Daoy (cell line): ENCODE results near the gene GDF10. TPM values are rescaled to one million over a fixed set of nuclear protein-coding genes. Genes with fewer than 3 reads are reported as not detected.

ENCODE experiments used
- DNase-seq: peaks from one replicate; pipeline ENCODE4 v3.0.0-alpha.2; 2015; ENCODE audit warnings: low read depth
- total RNA-seq: library from RNA; depleted of rRNA; stranded (reverse); fragments of >200 nt; shearing (Covaris generic); gene quantifications from 2 replicates; pipeline ENCODE4 v1.2.3, GENCODE V29; 2014

The GDF10 gene
- total RNA-seq, 1 experiment from 2014 or later = 0.23 TPM

GRCh38 chr10:47294057-47294456, 5.9 kb upstream of the GDF10 start:
- no peak for DNase-seq

GRCh38 chr10:47294501-47294900, 5.5 kb upstream of the GDF10 start:
- no peak for DNase-seq

GRCh38 chr10:47295411-47295810, 4.6 kb upstream of the GDF10 start:
- no peak for DNase-seq

GRCh38 chr10:47296156-47296894, 3.7 kb upstream of the GDF10 start:
- no peak for DNase-seq

GRCh38 chr10:47296941-47297340, 3.1 kb upstream of the GDF10 start:
- no peak for DNase-seq

GRCh38 chr10:47297866-47298540, 2.0 kb upstream of the GDF10 start:
- no peak for DNase-seq

GRCh38 chr10:47298715-47299114, 1.3 kb upstream of the GDF10 start:
- DNase-seq = no peak

GRCh38 chr10:47300429-47300931, 483 bp downstream of the GDF10 start:
- DNase-seq = no peak

GRCh38 chr10:47301833-47302232, 1.8 kb downstream of the GDF10 start:
- DNase-seq = no peak

GRCh38 chr10:47303105-47303504, 3.1 kb downstream of the GDF10 start:
- DNase-seq = no peak

GRCh38 chr10:47303866-47304265, 3.9 kb downstream of the GDF10 start:
- DNase-seq = no peak

GRCh38 chr10:47305566-47305965, 5.6 kb downstream of the GDF10 start:
- DNase-seq = no peak

GRCh38 chr10:47306387-47307210, 6.6 kb downstream of the GDF10 start:
- DNase-seq = no peak

GRCh38 chr10:47307381-47307780, 7.4 kb downstream of the GDF10 start:
- no peak for DNase-seq

- no peak for DNase-seq
These were observed 8.8 kb downstream of the GDF10 start for GRCh38 chr10:47308775-47309174.

GRCh38 chr10:47309408-47310089, 9.6 kb downstream of the GDF10 start:
- no peak for DNase-seq

GRCh38 chr10:47310090-47310505, 10.1 kb downstream of the GDF10 start:
- DNase-seq = no peak

GRCh38 chr10:47311193-47311931, 11.4 kb downstream of the GDF10 start:
- peak; percentile 27 for DNase-seq

GRCh38 chr10:47311932-47312662, 12.1 kb downstream of the GDF10 start:
- peak; percentile 81 for DNase-seq

GRCh38 chr10:47312663-47312995, 12.6 kb downstream of the GDF10 start:
- no peak for DNase-seq
